NCI-H446 treated with DMSO at 0.1 percent for 48 hours (cell line): ENCODE results near the gene MSANTD2.

Source experiments
- DNase-seq: peaks from one replicate; lab custom pipeline; 2025; lab: John Stamatoyannopoulos, UW

MSANTD2 gene

GRCh38 chr11:124754309-124754708 is 45.9 kb downstream of the MSANTD2 start:
- DNase-seq, result no peak

GRCh38 chr11:124753624-124754023 is 46.6 kb downstream of the MSANTD2 start:
- no peak for DNase-seq

- DNase-seq, result no peak
These were observed 47.0 kb downstream of the MSANTD2 start for GRCh38 chr11:124753205-124753604.

- DNase-seq, result no peak
These were observed 47.6 kb downstream of the MSANTD2 start for GRCh38 chr11:124752471-124753102.

- no peak for DNase-seq
These were observed 48.3 kb downstream of the MSANTD2 start, which contains the start of gene VSIG2 for GRCh38 chr11:124751741-124752470. Gene VSIG2 (minus strand): TSS chr11:124752255. CDS start chr11:124752137, 118 bp downstream.

- no peak for DNase-seq
These were observed 48.8 kb downstream of the MSANTD2 start for GRCh38 chr11:124751391-124751740.

GRCh38 chr11:124749912-124750311 is 50.3 kb downstream of the MSANTD2 start:
- no peak for DNase-seq

GRCh38 chr11:124748481-124749343 is 51.5 kb downstream of the MSANTD2 start:
- no peak for DNase-seq

- no peak for DNase-seq
These were observed 52.1 kb downstream of the MSANTD2 start for GRCh38 chr11:124748100-124748418.

GRCh38 chr11:124747406-124748099 is 52.7 kb downstream of the MSANTD2 start:
- no peak for DNase-seq

GRCh38 chr11:124746621-124747243 is 53.5 kb downstream of the MSANTD2 start:
- DNase-seq, result no peak

GRCh38 chr11:124745835-124746620 is 54.2 kb downstream of the MSANTD2 start:
- DNase-seq, result no peak

- no peak for DNase-seq
These were observed 54.9 kb downstream of the MSANTD2 start for GRCh38 chr11:124745270-124745834.

GRCh38 chr11:124743050-124743449 is 57.2 kb downstream of the MSANTD2 start:
- DNase-seq, result no peak

- DNase-seq, result no peak
These were observed 57.7 kb downstream of the MSANTD2 start for GRCh38 chr11:124742555-124742954.

- no peak for DNase-seq
These were observed 59.8 kb downstream of the MSANTD2 start for GRCh38 chr11:124740277-124740882.

GRCh38 chr11:124739479-124740276 is 60.5 kb downstream of the MSANTD2 start, which contains the start of gene NRGN:
Gene NRGN (plus strand): TSS chr11:124739942. CDS start chr11:124740085, 143 bp downstream.
- peak; percentile 72 for DNase-seq

GRCh38 chr11:124738713-124739478 is 61.3 kb downstream of the MSANTD2 start:
- no peak for DNase-seq
